Hippocampal formation (tissue), 2 donors: Measurements from ENCODE around the gene AMT.

Experiments
- DNase-seq, 2 donors: peaks; one replicate each; lab custom pipeline; 2025; lab: John Stamatoyannopoulos, UW

Gene AMT, protein sequence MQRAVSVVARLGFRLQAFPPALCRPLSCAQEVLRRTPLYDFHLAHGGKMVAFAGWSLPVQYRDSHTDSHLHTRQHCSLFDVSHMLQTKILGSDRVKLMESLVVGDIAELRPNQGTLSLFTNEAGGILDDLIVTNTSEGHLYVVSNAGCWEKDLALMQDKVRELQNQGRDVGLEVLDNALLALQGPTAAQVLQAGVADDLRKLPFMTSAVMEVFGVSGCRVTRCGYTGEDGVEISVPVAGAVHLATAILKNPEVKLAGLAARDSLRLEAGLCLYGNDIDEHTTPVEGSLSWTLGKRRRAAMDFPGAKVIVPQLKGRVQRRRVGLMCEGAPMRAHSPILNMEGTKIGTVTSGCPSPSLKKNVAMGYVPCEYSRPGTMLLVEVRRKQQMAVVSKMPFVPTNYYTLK

DNA sequence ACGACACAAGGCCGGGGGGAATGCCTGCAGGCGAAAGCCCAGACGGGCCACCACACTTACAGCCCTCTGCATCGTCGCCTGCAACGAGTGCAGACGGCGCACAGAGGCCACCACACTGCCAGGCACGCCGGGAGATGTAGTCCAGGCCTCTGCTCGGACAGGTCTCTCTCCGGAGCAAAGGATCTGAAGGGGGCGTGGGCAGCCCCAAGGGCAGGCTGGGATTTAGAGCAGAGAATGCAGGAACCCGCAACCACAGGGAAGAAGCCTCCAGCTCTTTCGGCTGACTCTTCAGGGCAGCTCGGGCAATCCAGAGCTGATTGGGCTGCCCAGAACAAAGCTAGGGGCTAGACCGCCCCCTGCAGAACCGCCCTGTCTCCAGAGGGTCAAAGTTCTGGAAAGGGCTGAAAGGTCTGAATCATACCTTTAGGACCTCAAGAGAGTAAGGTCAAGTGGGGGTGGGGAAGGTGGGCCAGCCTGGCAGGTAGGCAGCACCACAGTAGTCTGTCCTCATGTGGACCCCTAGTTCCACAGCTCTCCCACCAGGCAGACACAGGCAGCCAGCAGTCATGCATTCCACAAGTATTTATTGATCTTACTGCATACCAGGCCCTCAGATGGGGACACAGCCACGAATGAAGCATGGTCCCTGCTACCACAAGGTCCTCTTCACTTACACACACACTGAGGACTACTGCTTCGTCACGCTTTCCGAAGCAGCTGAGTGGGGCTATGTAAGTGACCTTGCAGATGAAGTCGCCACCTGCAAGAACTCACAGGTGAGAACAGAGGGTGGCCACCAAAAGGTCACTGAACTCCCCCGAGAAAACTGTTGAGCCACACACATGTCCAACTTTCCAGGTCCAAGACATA, at the start of gene AMT:
AMT (minus strand) TSS at position 95 of the 870 bp plus-strand sequence; CDS start at position 72, 23 bp downstream.
- peak in 1 of 2 donors; percentile 18 for DNase-seq

DNA sequence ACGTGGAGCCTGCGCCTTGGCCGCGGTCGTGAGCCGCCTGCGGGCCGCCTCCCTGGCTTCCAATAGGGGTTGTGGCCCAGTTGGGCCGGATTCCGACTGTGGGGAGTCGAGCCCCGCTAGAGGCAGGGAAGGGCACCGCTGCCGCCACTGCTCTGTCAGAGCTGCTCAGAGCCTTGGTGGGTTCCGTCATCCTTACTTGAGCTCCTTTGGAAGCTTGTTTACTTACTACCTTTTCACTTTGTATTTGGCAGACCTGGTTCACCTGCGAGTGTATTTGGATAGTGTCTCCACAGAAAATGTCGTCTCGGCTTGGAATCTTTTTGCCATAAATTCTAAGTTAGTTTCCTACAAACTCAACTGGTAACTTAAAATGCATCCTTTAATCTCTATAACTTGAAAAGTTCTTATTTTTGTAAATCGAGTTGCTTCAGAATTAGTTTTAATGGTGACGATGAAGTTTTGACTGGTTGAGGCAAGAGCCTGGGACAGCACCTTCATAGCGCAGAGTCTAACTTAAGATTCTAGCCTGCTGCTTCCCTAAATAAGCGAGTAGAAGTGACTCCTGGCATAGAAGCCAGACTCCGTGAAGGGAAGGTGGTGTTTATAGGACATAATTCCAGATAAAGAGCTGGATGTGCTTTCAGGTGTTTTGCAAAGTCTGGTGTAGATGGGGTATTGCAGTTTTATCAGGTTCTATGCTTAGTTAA, 48.6 kb upstream of the AMT start:
- no peak for DNase-seq

DNA sequence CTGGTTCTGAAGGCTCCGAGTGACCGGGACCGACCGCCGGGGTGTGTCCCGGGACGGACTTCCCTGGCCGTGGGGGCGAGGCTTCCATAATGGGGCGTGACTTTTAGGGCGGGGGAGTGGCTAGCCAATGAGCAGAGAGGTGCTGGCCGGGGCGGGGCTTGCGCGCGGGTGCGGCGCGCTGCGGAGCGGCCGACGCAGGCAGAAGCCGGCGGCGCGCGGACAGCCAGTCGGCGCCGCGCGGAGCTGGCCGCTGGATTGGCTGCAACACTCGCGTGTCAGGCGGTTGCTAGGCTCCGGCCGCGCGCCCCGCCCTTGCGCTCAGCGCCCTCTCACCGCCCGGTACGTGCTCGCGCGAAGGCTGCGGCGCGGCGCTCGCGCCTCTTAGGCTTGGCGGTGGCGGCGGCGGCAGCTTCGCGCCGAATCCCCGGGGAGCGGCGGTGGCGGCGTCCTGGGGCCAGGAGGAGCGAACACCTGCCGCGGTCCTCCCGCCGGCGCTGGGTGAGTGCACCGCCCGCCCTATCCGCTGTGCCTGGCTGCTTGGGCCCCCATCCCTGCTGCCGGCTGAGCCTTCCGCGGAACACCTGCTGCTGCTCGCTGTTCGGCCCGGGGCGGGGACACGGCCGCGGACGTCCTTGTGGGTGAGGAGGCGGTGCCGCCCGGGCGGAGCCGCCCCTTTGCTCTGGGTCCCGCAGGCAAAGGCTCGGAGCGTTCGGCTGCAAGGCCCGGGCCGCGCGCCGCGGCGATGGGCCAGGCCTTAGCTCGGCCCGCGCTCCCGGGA, 47.9 kb upstream of the AMT start, which contains the start of gene DAG1:
DAG1 (plus strand) TSS at position 332 of the 778 bp plus-strand sequence. CDS start 40,268 bp downstream, outside the sequence.
- DNase-seq: peak; percentile 96

GRCh38 chr3:49469037-49469935, 47.0 kb upstream of the AMT start:
- DNase-seq: peak in 1 of 2 donors; percentile 50

DNA sequence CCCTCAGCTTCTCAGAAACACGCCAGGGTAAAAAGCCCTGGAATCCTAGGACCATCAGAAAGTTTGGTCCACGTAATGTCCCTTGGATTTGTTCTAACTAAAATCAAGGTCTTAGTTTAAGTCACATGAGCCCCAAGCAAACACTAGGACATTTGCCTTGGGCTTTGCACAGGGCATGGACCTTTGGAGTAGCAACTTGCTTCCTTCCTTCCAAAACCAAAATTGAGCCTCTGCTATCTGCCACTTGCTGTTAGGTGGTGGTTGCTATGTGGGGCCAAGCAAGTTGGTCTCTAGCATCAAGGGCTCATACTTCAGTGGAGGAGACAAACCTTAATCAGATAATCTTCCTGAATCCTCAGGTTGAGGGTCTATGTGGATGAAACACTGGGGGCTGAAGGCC, 43.8 kb upstream of the AMT start:
- no peak for DNase-seq

DNA sequence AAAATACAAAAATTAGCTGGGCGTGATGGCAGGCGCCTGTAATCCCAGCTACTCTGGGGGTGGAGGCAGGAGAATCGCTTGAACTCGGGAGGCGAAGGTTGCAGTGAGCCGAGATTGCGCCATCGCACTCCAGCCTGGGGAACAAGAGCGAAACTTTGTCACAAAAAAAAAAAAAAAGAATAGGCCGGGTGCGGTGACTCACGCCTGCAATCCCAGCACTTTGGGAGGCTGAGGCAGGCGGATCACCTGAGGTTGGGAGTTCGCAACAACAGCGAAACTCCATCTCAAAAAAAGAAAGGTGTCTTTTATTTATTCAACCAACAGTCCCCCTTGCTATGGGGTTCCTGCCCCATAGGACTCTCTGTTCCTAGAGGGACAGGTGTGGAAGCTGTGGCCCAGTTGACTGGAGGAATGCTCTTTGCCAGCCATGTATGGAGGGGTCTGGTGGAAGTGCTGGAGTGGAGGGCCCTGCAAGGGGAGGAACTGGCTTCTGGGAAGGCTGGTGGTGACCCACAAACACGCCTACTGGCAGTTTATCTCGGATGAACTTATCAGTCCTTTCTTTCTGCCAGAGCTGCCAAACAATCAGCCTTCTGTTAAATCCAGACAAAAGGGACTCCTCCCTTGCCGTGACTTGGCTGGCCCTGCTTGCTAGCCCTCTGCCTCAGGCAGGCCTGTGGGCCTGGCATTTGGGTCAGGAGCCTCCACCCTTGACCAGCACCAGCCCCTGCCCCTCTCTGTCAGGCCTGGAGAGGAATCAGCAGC, 43.2 kb upstream of the AMT start:
- peak in 1 of 2 donors; percentile 2 for DNase-seq

DNA sequence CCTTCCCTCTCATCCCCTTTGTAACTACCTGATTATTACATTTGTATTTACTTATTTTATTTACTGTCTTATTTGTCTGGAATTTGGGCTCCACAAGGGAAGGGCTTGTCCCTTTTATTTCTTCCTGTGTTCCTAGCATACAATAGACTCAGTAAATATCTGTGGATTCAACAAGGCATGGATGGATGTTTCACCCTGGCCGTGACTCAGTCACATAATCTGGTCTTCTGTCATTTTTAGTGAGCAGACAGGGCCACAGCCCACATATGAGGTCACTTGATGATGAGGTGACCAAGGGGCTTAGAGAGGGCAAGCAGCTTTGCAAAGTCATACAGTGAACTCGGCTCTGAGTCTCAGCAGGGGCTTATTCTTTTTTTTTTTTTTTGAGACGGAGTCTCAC, 39.9 kb upstream of the AMT start:
- DNase-seq: no peak

DNA sequence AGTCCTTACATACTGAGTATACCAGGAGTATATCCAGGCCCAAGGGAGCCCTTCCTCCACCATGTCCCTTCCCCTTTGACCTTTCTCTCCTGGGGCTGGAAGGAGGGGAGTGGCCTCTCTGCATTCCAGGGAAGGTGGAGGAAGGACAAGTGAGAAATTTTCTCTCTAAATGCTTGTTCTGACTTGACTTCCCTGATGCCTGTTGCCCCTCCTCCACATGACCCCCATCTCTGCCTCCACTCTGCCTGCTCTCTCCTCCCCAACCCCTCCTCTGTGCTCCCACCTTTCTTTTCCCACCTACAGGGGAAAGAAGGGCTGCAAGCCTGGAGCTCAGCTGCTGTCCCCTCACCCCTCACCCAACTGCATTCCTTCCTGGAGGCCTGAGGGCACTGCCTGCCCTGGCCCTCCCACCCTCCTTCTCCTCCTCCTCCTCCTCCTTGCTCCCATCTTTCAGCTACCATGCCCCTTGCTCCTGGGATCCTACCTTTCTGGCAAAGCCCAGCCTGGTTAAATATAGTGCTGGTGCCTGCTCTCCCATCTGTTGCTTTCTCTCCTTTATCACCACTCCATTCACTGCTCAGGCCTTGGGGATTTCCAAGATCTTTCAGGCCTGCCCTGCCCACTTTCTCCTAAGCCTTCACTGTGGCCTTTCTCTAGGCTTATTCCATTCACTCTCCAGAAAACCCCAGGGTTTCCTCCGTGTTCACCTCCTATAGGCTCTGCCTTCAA, 39.3 kb upstream of the AMT start:
- no peak for DNase-seq

DNA sequence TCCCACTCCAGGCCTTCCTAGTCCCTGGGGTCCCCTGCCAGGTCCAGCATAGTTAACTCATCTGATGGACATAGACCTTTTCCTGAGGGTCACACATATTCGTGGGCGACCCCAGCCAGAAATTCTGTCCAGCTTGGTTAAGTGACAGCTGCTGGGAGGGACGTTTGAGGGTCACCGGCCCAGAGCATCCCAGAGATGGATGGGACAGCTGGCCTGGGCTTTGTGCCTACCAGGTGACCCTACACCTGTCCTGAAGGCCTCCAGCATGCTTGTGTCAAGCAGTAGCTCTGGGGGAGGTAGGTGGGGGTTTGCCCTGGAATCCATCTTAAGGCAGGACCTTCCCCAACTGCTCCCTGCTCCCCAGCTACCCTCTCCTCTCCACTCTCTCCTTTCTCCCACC, 38.7 kb upstream of the AMT start:
- no peak for DNase-seq

DNA sequence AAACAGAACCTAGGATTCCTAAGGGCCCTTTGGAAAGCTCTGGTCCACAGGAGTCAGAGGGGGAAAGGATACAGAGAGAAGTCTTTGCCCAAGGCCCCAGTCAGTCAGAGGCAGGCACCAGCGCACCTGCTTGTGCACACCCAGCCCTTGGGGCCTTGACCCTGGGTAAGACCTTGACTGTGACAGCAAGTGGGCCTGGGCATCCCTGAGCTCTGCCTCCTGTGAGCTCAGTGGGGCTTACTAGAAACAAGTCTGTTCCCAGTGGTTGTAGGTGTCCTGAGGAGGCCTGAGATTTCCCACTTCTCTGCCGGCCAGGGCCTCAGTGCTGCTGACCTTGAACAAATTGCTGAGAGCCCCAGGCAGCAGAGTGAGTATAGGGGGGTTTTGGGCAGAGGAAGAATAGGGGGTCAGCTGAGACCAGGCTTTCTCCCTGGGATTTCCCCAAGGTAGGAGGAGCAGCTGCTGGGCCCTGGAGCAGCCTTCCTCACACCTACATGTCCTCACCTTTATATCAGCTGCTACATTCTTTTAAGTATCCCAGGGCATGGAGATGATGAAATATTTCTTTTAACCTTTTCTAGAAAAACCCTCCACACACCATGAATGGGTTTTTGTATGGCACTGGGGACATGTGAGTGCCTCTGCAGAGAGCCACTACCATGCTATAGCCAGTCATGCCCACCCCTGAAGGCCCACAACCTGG, 38.1 kb upstream of the AMT start:
- no peak for DNase-seq

DNA sequence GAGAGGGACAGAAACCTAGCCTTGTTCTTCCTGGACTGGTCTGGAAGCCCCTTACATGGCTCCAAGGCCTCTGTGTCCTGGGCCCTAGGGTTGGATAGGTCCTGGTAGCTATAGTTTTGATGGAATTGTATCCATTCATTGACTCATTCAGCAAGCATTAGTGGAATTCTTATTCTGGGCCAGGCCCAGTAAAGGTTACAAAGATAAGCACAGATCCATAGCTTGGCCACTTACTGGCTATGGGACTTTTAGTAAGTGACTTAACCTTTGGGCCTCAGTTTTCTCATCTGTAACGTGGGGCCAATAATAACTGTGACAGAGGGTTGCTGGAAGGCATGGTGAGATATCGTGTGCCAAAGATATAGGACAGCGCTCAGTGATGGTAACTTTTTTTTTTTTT, 34.2 kb upstream of the AMT start:
- DNase-seq: no peak

- DNase-seq: no peak
These were observed 32.8 kb upstream of the AMT start for GRCh38 chr3:49454898-49455681.

DNA sequence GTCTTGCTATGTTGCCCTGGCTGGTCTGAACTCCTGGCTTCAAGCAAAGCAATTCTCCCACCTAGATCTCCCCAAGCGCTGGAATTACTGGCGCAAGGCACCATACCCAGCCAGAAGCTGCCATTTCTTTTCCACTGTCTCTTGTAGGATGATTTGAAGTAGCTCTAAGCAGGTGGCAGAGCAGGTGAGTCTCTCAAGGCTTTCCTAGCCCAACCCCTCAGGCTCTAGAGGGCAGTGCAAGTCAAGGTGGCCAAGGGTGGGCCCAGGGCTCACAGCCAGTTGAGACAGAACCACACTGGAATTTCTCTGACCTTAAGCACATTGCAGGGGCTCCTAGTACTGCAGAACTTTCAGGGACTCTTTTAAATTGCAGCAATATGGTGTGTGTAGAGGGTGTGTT, 32.2 kb upstream of the AMT start:
- DNase-seq: no peak

DNA sequence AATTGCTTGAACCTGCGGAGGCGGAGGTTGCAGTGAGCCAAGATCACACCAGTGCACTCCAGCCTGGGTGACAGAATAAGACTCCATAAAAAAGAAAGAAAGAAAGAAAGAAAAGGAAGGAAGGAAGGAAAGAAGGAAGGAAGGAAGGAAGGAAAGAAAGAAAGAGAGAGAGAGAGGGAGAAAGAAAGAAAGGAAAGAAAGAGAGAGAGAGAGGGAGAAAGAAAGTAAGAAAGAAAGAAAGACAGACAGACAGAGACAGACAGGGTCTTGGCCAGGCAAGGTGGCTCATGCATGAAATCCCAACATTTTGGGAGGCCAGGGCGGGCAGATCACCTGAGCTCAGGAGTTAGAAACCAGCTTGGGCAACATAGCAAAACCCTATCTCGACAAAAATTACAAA, 31.3 kb upstream of the AMT start:
- no peak for DNase-seq

DNA sequence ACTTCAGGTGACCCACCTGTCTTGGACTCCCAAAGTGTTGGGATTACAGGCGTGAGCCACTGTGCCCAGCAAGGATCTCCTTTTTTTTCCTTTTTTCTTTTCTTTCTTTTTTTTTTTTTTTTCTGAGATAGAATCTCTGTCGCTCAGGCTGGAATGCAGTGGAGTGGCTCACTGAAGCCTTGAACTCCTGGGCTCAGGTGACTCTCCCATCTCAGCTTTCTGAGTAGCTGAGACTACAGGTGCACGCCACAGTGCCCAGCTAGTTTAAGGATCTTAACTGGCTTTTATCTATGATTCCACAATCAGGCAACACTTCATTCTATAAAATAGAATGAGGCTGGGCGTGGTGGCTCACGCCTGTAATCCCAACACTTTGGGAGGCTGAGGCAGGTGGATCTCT, 23.1 kb upstream of the AMT start:
- no peak for DNase-seq

GRCh38 chr3:49434731-49435130, 12.5 kb upstream of the AMT start:
- no peak for DNase-seq

DNA sequence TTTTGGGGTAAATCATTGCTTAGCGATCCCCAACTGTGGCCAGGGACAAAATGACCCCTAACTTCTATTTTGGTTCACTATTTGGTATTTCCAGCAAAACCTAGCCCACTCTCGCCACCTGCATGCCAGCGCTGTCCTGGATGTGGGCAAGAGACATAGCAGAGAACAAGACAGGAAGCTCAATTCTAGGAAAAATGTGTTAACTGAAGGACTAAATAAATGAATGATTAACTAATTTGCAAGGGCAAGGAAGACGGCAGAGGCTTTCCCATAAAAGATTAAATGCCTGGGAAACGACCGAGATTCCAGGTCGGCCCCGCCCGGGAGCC, 6.4 kb upstream of the AMT start:
- no peak for DNase-seq

- no peak for DNase-seq
These were observed 5.3 kb upstream of the AMT start for GRCh38 chr3:49427586-49427985.
